Measurements from ENCODE around the gene KCNMB3. TPM values are rescaled to one million over a fixed set of nuclear protein-coding genes. Genes with fewer than 3 reads are reported as not detected.

Gene KCNMB3
- total RNA-seq, 2 experiments from 2014 or later: 0.58 to 0.70 TPM

DNA sequence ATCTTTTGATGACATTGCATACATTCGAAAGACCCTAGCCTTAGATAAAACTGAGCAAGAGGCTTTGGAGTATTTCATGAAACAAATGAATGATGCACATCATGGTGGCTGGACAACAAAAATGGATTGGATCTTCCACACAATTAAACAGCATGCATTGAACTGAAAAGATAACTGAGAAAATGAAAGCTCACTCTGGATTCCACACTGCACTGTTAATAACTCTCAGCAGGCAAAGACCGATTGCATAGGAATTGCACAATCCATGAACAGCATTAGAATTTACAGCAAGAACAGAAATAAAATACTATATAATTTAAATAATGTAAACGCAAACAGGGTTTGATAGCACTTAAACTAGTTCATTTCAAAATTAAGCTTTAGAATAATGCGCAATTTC is 16.7 kb downstream of the KCNMB3 start:
- Mint-ChIP-seq H3K4me3 (no peak overlapping the region), H3K27me3 (no peaks in the 10 kb centered on the region), H3K4me1 (ENCODE audit: low read depth) (peaks cover 12% of the 10 kb centered on the region), H3K9me3 (no peaks in the 10 kb centered on the region), H3K36me3 (ENCODE audit: low read depth) (peaks cover 59% of the 10 kb centered on the region), H3K27ac (no peak overlapping the region)
- Histone ChIP-seq H3K27ac (ENCODE audit: low read depth in 1 of 2, low read length in 2 of 2) (no peak overlapping the region), H3K4me1 (ENCODE audit: insufficient read depth, low read length) (no peaks in the 10 kb centered on the region), H3K27me3 (ENCODE audit: control insufficient read depth in 1 of 2, insufficient read depth in 2 of 2, low read length in 2 of 2) (no peaks in the 10 kb centered on the region), H3K36me3 (ENCODE audit: insufficient read depth, low read length) (peaks cover 39% of the 10 kb centered on the region), H3K4me3 (ENCODE audit: low read length) (no peak overlapping the region), H3K9me3 (ENCODE audit: control insufficient read depth in 1 of 2, insufficient read depth in 1 of 2, low read length in 2 of 2) (no peaks in the 10 kb centered on the region)
- no peak for DNase-seq
- ATAC-seq (ENCODE audit: poor library complexity): no peak
- intact Hi-C loops (cut with DNase I, micrococcal nuclease): loop anchor here in 1 of 2 experiments (10.0 kb wide), 1 partner anchor 81 kb away; no protein-coding TSS in a partner anchor
- CTCF ChIA-PET: interaction anchor here (1.1 kb wide), 1 partner anchor 42 kb away, joined by 4 read pairs; no protein-coding TSS in a partner anchor
- POLR2A ChIA-PET: interaction anchor here (1.0 kb wide), 1 partner anchor 8 kb away, joined by 3 read pairs; no protein-coding TSS in a partner anchor
- TF ChIP-seq, protein P1, sequence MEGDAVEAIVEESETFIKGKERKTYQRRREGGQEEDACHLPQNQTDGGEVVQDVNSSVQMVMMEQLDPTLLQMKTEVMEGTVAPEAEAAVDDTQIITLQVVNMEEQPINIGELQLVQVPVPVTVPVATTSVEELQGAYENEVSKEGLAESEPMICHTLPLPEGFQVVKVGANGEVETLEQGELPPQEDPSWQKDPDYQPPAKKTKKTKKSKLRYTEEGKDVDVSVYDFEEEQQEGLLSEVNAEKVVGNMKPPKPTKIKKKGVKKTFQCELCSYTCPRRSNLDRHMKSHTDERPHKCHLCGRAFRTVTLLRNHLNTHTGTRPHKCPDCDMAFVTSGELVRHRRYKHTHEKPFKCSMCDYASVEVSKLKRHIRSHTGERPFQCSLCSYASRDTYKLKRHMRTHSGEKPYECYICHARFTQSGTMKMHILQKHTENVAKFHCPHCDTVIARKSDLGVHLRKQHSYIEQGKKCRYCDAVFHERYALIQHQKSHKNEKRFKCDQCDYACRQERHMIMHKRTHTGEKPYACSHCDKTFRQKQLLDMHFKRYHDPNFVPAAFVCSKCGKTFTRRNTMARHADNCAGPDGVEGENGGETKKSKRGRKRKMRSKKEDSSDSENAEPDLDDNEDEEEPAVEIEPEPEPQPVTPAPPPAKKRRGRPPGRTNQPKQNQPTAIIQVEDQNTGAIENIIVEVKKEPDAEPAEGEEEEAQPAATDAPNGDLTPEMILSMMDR (IDR thresholded peaks at IDR 0.05): no peak

DNA sequence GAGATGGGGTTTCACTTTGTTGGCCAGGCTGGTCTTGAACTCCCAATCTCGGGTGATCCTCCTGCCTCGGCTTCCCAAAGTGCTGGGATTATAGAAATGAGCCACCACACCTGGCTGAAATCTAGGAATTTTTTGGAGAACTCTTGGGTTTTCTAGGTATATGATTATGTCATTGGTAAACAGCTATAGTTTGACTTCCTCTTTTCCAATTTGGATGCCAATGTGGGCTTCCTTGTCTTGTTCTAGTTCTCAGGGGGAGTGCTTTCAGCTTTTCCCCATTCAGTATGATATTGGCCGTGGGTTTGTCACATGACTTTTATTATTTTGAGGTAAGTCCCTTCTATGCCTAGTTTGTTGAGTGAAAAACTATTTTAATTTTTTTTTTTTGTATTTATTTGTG is 17.9 kb downstream of the KCNMB3 start:
- DNase-seq (no peak), ATAC-seq (ENCODE audit: poor library complexity) (no peak)
- Histone ChIP-seq H3K36me3 (ENCODE audit: insufficient read depth, low read length) (peaks cover 46% of the 10 kb centered on the region), H3K27me3 (ENCODE audit: control insufficient read depth in 1 of 2, insufficient read depth in 2 of 2, low read length in 2 of 2) (no peaks in the 10 kb centered on the region), H3K4me1 (ENCODE audit: insufficient read depth, low read length) (no peaks in the 10 kb centered on the region), H3K4me3 (ENCODE audit: low read length) (no peak overlapping the region), H3K9me3 (ENCODE audit: control insufficient read depth in 1 of 2, insufficient read depth in 1 of 2, low read length in 2 of 2) (no peaks in the 10 kb centered on the region), H3K27ac (ENCODE audit: low read depth in 1 of 2, low read length in 2 of 2) (no peak overlapping the region)
- intact Hi-C loops (cut with DNase I, micrococcal nuclease): loop anchor here in 1 of 2 experiments (10.0 kb wide), 1 partner anchor 82 kb away; no protein-coding TSS in a partner anchor
- Mint-ChIP-seq H3K27ac (no peak overlapping the region), H3K9me3 (no peaks in the 10 kb centered on the region), H3K4me1 (ENCODE audit: low read depth) (peaks cover 12% of the 10 kb centered on the region), H3K27me3 (no peaks in the 10 kb centered on the region), H3K36me3 (ENCODE audit: low read depth) (peaks cover 62% of the 10 kb centered on the region), H3K4me3 (no peak overlapping the region)
- TF ChIP-seq, protein P1 (IDR thresholded peaks at IDR 0.05): no peak
- ChIA-PET POLR2A (no interaction called here), CTCF (interaction anchor here (1.1 kb wide), 2 partner anchors 41 to 73 kb away, joined by 3 to 4 read pairs; no protein-coding TSS in a partner anchor)

DNA sequence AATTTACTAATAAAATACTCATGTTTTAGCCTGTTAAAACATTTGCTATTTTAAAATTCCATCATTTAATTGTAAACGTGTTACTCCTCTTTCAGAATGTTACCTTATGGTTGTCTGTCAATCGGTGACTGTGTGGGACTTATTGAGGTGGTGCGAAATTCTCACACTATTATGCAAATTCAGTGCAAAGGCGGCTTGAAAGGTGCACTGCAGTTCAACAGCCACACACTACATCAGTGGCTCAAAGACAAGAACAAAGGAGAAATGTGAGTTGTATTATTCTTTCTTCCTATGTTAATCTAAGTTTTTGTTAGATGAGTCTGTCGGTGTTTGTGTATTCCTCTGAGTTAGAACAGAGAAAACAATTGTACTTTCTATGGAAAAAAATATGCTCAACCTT is 21.7 kb downstream of the KCNMB3 start:
- H3K36me3 Mint-ChIP-seq (ENCODE audit: low read depth): peaks cover 68% of the 10 kb centered on the region
- DNase-seq (no peak), ATAC-seq (ENCODE audit: poor library complexity) (no peak)
- H3K4me1 Mint-ChIP-seq (ENCODE audit: low read depth): no peaks in the 10 kb centered on the region
- H3K27ac Mint-ChIP-seq: no peak overlapping the region
- intact Hi-C loops (cut with DNase I, micrococcal nuclease): no loop called here
- Histone ChIP-seq H3K27ac (ENCODE audit: low read depth in 1 of 2, low read length in 2 of 2) (no peak overlapping the region), H3K4me3 (ENCODE audit: low read length) (no peak overlapping the region), H3K9me3 (ENCODE audit: control insufficient read depth in 1 of 2, insufficient read depth in 1 of 2, low read length in 2 of 2) (no peaks in the 10 kb centered on the region), H3K27me3 (ENCODE audit: control insufficient read depth in 1 of 2, insufficient read depth in 2 of 2, low read length in 2 of 2) (no peaks in the 10 kb centered on the region), H3K4me1 (ENCODE audit: insufficient read depth, low read length) (no peaks in the 10 kb centered on the region), H3K36me3 (ENCODE audit: insufficient read depth, low read length) (peaks cover 61% of the 10 kb centered on the region)
- H3K4me3 Mint-ChIP-seq: no peak overlapping the region
- POLR2A ChIA-PET: no interaction called here
- no peaks in the 10 kb centered on the region for H3K9me3 Mint-ChIP-seq
- no peaks in the 10 kb centered on the region for H3K27me3 Mint-ChIP-seq
- TF ChIP-seq, protein P1 (IDR thresholded peaks at IDR 0.05): no peak
- CTCF ChIA-PET: no interaction called here
